ENCODE results near the gene ODC1. TPM values are rescaled to one million over a fixed set of nuclear protein-coding genes. Genes with fewer than 3 reads are reported as not detected.

ODC1 gene
- total and polyA plus RNA-seq, 2 experiments from 2014 or later: 23.3 to 70.3 TPM

GRCh38 chr2:10397297-10397875 is 50.7 kb downstream of the ODC1 start:
- H2AFZ ChIP-seq: no peak overlapping the region
- H3K27ac ChIP-seq (ENCODE audit: low read depth): no peak overlapping the region
- no peaks in the 10 kb centered on the region for H3K9me2 ChIP-seq (ENCODE audit: insufficient read depth)
- H3K4me2 ChIP-seq: no peak overlapping the region
- H3K4me3 ChIP-seq: no peak overlapping the region
- Mint-ChIP-seq H3K9me3 (peaks cover 9% of the 10 kb centered on the region; the same call in 2 of the 3 replicates), H3K4me1 (peaks cover 20% of the 10 kb centered on the region), H3K4me3 (no peak overlapping the region), H3K27ac (no peak overlapping the region), H3K27me3 (ENCODE audit: insufficient read depth, low read depth, poor library complexity) (peaks cover 15% of the 10 kb centered on the region), H3K36me3 (ENCODE audit: low read depth) (peaks cover 14% of the 10 kb centered on the region)
- no peaks in the 10 kb centered on the region for H3K36me3 ChIP-seq (ENCODE audit: insufficient read depth)
- no peak for ATAC-seq
- DNase-seq (ENCODE audit: low spot score): no peak
- H3K4me1 ChIP-seq (ENCODE audit: insufficient read depth): peaks cover 12% of the 10 kb centered on the region; the same call in 1 of the 2 replicates
- TF ChIP-seq POLR2AphosphoS5 (IDR thresholded peaks at IDR 0.05; ENCODE audit: low read depth) (no peak), EZH2 (IDR thresholded peaks at IDR 0.05; ENCODE audit: low read depth, unreplicated experiment) (no peak), NANOG (IDR thresholded peaks at IDR 0.05; ENCODE audit: borderline replicate concordance) (no peak), EZH2phosphoT487 (IDR thresholded peaks at IDR 0.05; ENCODE audit: unreplicated experiment) (no peak), CREB1 (CRISPR knock-in tag; IDR thresholded peaks at IDR 0.05; ENCODE audit: low read depth) (no peak)
- H4K20me1 ChIP-seq (replicated peaks; ENCODE audit: insufficient read depth): no peaks in the 10 kb centered on the region
- no peaks in the 10 kb centered on the region for H3K79me2 ChIP-seq (replicated peaks; ENCODE audit: insufficient read depth)
- no peaks in the 10 kb centered on the region for H3K27me3 ChIP-seq (ENCODE audit: insufficient read depth)
- no peaks in the 10 kb centered on the region for H3F3A ChIP-seq (replicated peaks; ENCODE audit: low read depth)

- TF ChIP-seq REST (IDR thresholded peaks at IDR 0.05; ENCODE audit: unreplicated experiment) (peak; percentile 48), CREB1 (CRISPR knock-in tag; IDR thresholded peaks at IDR 0.05; ENCODE audit: low read depth) (no peak), CTCF (conservative IDR thresholded peaks at IDR 0.05; ENCODE audit: low read depth in 2 of 2) (no peak)
Measured at GRCh38 chr2:10396464-10396863, 51.7 kb downstream of the ODC1 start.

More at GRCh38 chr2:10396464-10396863, 51.7 kb downstream of the ODC1 start:
- no peak overlapping the region for H3K4me3 Mint-ChIP-seq
- no peak overlapping the region for H2AFZ ChIP-seq
- H3K9me3 Mint-ChIP-seq: peaks cover 9% of the 10 kb centered on the region; the same call in 2 of the 3 replicates
- no peaks in the 10 kb centered on the region for H3K9me2 ChIP-seq (ENCODE audit: insufficient read depth)
- H3K36me3 Mint-ChIP-seq (ENCODE audit: low read depth): peaks cover 14% of the 10 kb centered on the region
- H3K4me1 Mint-ChIP-seq: peaks cover 22% of the 10 kb centered on the region
- peaks cover 12% of the 10 kb centered on the region; the same call in 1 of the 2 replicates for H3K4me1 ChIP-seq (ENCODE audit: insufficient read depth)
- DNase-seq (ENCODE audit: low spot score): no peak
- no peaks in the 10 kb centered on the region for H3K79me2 ChIP-seq (replicated peaks; ENCODE audit: insufficient read depth)
- H3F3A ChIP-seq (replicated peaks; ENCODE audit: low read depth): no peaks in the 10 kb centered on the region
- no peak for ATAC-seq
- peaks cover 15% of the 10 kb centered on the region for H3K27me3 Mint-ChIP-seq (ENCODE audit: insufficient read depth, low read depth, poor library complexity)
- no peaks in the 10 kb centered on the region for H3K27me3 ChIP-seq (ENCODE audit: insufficient read depth)
- no peak overlapping the region for H3K4me3 ChIP-seq
- H3K36me3 ChIP-seq (ENCODE audit: insufficient read depth): no peaks in the 10 kb centered on the region
- H4K20me1 ChIP-seq (replicated peaks; ENCODE audit: insufficient read depth): no peaks in the 10 kb centered on the region
- H3K27ac Mint-ChIP-seq: peak overlapping the region; percentile 73; the same call in 1 of the 2 replicates
- no peak overlapping the region for H3K4me2 ChIP-seq
- H3K27ac ChIP-seq (ENCODE audit: low read depth): no peak overlapping the region
